HK-2 (cell line): ENCODE results near the gene PSD.
A peak's percentile ranks its signal among the peaks of the same experiment; 100 is the strongest.

Source experiments
- DNase-seq: peaks from one replicate; pipeline ENCODE4 v3.0.0-alpha.2; 2018; ENCODE audit not compliant: unreplicated experiment

The PSD gene

GRCh38 chr10:102444851-102445250 lies 26.3 kb upstream of the PSD start:
- no peak for DNase-seq

DNA sequence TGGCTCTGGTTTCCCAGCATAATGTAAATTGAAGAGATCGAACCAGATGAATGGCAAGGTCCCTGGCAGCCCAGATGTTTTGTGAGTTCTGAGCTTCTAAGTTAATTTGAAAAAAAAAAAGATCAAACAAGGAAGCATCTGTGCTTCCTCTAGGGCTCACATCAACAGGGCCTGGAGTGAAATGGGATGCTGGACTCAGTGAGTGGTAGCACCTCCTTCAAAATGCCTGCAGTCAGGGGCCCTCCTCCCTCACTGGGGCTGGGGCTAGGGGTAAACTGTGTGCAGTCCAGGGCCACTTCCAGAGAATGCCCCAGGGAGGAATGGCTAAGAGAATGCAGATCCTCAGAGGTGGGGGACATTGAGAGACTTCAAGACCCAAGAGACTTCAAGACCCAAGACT lies 19.8 kb upstream of the PSD start:
- no peak for DNase-seq

DNA sequence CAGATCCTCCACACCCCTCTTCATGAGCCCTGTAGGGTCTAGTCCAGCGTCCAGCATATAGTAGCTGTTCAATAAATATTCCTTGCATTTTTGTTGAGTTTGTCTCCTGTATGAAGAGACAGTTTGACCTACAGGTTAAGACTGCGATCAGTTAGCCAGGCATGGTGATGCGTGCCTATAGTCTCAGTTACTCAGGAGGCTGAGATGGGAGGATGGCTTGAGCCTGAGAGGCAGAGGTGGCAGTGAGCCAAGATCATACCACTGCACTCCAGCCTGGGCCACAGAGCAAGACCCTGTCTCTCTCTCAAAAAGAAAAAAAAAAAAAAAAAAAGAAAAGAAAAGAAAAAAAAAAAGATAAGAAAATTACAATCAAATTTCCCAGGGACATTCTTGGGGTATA lies 18.9 kb upstream of the PSD start:
- no peak for DNase-seq

DNA sequence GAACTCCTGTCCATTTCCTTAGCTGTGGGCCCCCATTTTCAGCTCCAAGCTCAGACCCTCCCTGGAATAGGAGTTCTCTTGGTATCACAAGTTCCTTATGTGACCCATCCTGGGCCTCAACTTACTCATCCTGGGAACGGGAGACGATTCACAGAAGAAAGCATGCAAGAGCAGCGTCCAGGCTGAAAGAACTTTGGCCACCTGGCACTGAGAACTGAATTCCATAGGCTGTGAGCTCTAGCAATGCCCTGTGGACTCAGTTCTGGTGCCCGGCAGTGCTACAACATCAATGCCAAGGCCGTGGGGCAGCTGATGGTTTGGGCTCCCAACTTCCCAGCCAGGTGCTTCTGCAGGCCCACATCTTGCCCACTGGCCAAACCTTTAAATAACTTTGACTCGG lies 17.7 kb upstream of the PSD start:
- no peak for DNase-seq

DNA sequence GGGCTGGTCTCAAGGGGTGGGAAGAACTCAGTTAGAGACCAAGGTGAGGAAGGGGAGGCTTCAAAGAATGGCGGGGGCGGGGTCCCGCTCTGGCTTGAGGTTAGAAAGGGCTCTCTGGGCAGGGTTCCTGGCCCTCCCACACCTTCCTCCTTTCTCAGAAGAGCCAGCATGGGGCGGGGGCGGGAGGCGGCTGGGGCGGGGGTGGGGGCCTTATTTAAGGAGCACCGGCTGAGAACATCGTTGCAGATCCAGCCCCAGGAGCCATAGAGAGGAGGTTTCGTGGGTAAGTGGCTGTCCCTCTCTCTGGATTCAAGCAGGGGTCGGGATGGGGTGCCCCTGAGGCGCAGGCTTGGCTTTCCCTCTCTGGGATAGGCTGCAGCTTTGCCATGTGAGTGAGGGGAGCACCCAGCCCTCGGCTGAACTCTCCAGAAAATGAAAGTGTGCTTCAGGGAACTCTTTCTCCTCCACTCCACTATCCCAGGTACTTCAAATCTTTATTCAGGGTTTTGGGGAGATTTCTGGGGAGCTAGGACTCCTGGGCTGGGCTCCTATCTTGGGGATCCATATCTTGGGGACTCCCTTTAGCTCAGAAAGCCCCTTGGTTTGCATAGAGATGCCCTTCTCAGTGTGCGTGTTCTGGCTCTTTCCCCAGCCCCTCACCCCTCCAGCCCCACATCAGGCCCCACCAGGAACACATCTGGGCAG lies 17.1 kb upstream of the PSD start:
- DNase-seq = no peak

DNA sequence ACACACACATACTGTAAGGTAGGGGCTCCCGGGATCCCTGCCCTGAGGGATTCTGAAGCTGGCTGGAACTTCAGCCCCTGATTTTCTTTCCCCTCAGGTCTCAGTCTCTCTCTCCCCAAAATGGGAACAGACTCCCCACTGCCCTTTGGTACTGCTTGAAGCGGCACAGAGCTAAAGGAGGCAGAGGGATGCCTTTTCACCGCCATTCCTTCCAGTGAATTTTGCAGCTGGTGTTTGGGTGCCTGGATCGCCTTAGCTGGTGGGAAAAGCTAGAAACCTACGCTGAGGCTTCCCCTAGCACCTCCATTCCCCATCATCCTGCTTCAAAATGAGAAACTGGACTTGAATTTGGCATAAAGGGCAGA lies 16.5 kb upstream of the PSD start:
- no peak for DNase-seq

DNA sequence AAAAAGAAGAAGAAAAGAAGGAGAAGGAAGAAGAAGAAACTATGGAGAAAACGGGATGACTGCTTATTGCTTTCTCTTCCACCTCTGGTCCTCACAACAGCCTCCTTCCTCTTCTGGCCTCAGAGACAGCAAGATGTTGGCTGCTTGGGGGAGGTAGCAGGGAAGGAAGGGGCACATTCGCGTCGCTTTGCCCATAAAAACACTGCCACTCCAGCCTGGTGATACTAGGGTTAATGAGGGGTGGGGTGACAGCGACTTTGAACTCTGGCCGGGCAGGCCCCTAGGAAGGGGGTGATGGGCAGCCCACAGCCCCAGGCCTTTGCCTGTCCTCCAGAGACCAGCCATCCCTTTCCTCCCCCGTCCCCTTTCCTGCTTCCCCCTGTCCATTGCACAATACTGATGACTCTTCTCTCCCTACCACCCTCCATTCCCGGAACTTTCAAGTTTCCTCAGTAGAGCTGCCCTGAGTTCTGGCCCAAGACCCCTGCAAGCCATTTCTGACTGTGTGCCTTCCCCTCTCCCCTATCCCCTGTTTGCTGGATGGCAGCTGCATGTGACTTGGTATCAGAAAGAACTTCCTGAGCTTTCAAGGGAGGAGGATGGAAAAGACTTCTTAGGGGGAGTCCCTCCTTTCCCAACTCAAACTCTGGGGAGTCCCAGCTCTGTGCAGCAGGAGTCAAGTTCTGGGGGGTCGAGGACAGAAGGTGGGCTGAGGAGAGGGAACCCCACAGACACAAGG lies 16.0 kb upstream of the PSD start:
- no peak for DNase-seq

DNA sequence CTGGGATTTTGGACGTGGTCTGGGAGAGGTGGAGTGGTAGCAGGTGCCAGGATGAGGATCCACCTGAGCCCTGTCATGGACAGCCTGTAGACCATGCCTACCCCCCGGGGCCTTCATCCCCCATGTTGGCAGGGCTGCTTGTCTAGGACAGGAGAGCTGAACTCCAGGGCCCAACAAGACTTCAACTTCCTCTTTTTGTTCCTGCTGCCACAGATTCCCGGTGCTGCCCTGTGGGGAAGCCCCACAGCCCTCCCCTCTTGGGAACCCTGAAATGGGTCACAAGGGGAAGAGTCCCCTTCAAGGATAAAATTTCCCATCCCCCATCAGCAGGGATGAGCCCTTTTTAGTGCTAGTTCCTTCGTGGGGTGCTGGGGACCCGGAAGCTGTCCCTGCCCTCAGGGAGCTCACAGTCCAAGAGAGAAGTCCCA lies 15.0 kb upstream of the PSD start:
- no peak for DNase-seq

DNA sequence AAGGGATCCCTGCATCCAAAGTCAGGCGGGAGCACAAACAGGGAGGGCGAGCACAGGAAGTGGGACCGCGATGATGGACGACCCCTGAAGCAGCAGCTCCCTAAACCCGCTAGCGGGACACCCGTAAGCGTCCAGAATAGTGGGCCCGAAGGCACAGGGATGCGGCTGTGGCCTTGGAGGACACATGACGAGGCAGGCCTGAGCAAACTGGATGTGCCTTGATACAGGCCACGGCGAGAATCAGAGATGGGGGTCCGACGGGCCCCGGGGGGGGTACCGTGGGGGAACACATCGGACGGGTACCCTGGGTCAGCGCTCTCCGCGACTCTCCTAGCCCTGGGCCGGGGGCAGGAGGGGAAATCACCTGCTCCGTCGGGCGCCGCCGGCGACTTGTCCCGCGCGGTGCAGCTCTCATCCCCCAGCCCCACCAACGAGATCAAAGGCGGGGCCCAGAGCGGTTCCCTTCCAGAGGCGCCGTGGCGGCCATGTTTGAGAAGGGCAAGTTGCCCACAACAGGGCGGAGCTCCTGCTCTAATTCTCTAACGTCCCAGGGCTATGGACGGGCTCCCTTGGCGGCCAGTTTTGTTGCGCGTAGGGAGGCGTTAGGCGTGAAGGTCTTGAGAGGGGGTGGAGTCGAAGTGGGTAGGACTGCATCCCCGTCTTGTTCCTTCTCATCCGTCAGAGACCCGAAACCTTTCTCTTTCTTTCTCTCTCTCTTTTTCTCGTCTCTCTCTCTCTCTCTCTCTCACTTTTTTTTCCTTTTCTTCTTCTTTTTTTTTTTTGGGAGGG lies 13.8 kb upstream of the PSD start, which contains the start of gene CUEDC2:
Gene CUEDC2, minus strand, starts transcription at position 413 of the 789 bp plus-strand sequence. CDS start 7,386 bp downstream, outside the sequence.
- peak; percentile 98 for DNase-seq

GRCh38 chr10:102431452-102432124 lies 13.0 kb upstream of the PSD start:
- no peak for DNase-seq

- no peak for DNase-seq
These were observed 10.9 kb upstream of the PSD start for GRCh38 chr10:102429468-102429867.

DNA sequence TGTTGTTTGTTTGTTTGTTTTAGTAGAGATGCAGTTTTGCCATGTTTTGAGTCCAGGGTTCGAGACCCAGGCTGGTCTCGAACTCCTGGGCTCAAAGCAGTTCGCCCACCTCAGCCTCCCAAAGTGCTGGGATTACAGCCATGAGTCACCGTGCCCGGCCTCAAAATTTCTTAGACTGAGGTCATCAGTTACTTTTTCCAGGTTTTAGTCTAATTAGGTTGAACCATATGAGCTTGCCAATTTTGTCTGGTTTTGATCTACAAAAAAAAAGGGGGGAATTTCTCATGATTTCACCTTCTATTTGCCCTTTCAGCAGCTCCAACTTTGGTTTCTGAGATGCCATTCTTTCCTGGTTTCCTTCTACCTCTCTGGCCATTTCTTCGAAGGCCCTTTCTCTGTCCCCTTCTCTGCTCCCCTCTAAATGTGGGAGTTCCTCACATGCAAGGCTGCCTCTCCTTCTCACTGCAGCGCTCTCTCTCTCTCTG lies 8.3 kb upstream of the PSD start:
- no peak for DNase-seq

DNA sequence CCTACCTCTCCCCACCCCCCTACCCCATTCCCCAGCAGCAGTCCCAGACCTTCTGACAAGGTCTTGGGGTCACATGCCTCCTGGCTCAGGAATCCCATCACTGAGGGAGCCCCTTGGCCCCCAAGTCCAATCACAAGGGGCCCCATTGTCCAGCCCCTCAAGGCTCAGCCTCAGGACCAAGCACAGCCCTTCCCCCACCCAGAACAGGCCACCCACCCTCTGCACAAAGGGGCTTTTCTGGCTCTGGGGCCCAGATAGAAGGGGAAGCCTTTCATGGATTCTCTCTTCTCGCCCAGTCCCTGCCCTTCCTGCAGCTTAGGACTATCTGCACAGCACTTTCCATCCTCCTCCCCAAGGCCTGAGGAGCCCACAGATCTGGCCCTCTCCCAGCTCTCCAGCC lies 6.9 kb upstream of the PSD start:
- no peak for DNase-seq

GRCh38 chr10:102424916-102425315 lies 6.3 kb upstream of the PSD start:
- no peak for DNase-seq

- no peak for DNase-seq
These were observed 5.6 kb upstream of the PSD start for GRCh38 chr10:102424145-102424544.

DNA sequence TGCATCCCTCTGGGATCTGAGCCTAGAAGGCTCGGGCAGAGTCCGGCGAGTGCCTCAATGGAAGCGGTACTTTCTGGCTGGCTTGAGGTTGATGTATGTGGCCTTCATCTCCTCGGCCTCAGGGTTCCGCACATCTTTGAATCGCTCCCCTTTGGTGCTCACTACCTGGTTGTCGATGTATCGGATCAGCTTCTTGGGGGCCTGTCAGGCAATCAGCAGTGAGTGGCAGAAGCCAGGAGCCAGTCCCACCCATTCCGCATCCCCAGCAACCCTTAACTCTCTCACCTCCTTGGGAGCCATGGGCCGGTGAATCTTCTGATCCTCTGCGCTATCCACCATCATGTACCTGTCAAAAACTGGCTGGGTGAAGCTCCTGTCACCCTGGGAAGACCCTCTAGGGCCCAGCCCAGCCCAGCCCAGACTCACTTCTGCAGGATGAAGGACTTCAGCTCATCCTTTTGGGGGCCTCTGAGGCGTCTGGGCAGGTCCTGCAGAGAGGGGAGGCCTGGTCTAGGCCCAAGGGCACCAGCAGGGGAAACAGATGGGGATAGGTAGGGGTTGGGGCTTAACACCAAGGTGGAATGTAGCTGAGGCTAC lies 4.9 kb upstream of the PSD start:
- no peak for DNase-seq

DNA sequence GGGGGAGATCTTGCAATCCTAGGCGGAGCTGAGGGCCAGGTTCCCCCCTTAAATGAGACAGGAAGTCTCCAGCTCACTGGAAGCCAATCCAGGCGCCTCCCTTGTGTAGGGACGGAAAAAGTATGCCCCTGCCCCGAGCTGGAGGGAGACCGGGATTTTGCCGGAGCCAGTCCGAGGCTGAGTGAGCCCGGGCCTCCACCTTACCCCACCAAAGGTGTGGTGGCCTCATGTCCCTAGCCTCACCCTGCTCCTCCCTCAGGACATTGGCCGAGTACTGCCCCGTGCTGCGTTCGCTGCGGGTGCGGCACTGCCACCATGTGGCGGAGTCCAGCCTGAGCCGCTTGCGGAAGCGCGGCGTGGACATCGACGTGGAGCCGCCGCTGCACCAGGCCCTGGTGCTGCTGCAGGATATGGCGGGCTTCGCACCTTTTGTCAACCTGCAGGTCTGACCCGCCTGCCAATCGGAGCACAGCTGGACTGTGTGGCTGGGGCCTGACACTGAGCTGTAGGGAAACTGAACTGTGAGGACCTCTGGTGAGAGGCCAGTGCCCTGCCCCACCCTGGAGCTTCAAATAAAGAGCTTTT lies 4.1 kb upstream of the PSD start:
- DNase-seq = peak; percentile 89

DNA sequence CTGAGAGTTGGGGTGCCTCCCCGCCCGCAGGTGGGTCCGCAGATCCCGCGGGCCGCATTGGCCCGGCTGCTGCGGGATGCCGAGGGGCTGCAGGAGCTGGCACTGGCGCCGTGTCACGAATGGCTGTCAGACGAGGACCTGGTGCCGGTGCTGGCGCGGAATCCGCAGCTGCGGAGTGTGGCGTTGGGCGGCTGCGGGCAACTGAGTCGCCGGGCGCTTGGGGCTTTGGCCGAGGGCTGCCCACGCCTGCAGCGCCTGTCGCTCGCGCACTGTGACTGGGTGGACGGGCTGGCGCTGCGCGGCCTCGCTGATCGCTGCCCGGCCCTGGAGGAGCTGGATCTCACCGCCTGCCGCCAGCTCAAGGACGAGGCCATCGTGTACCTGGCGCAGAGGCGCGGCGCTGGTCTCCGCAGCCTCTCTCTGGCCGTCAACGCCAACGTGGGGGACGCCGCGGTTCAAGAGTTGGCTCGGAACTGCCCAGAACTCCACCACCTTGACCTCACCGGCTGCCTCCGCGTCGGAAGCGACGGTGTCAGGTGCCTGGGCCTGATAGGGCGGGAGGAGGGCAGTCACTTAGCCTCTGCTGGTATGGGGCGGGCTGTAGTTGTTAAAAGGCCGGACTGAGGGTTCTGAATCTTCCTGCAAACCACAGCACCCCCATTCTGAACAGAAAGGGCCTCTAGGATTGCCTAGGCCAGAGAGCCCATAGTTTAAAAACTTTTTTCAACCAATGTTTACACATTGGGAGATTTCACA lies 3.4 kb upstream of the PSD start:
- DNase-seq = peak; percentile 71

DNA sequence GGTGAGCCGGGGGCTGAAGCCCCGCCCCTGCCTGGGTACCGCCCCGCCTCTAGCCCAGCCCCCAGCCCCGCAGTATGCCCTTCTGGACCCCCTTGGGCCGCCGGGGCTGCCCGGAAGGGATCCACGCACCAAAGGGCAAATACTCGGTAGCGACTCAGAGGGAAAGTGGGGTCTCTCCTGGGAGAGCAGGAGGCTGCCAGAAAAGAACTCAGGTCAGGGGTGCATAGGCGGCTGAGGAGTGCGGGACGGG lies 2.8 kb upstream of the PSD start:
- no peak for DNase-seq

- peak; percentile 99 for DNase-seq
These were observed 2.3 kb upstream of the PSD start, which contains the start of gene FBXL15 for GRCh38 chr10:102420714-102421506. Gene FBXL15, plus strand, starts transcription at chr10:102420836. Its CDS starts 294 bp downstream, at chr10:102421130.
